Measurements from ENCODE around the gene CERS6. TPM values are rescaled to one million over a fixed set of nuclear protein-coding genes. Genes with fewer than 3 reads are reported as not detected.

Gene CERS6
- total and polyA plus RNA-seq, 2 of the 8 experiments (the other 6 are each of a cell fraction or from before 2014, with no cell fraction given) = 6.8 to 28.2 TPM

DNA sequence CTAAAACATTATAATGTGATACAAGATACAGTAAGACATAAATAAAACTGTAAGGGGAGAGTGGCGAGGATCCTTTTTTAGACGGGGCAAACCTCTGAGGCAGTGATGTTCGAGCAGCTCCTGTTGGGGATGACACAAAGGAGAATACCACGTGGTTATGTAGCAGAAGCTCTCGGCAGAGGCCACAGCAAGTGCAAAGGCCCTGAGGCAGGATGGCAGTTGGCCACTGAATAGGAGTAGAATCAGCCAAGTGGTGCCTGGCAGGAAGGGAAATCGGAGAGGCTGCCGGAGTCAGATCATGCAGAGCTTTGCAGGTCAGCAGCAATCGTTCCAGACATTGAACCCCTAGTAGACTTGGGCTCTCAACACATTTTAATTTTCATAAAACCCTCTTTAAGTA lies 365.5 kb downstream of the CERS6 start:
- Histone ChIP-seq H3K4ac (replicated peaks; ENCODE audit: insufficient read length, low read depth, low read length) (no peak overlapping the region), H3K36me3 (ENCODE audit: control insufficient read depth in 2 of 4, insufficient read depth in 4 of 4, low read length in 3 of 4) (no peaks in the 10 kb centered on the region), H3K23me2 (ENCODE audit: low read depth, low read length) (no peaks in the 10 kb centered on the region), H3K9ac (replicated peaks in 1 of 4; ENCODE audit: extremely low read depth in 1 of 4, low read depth in 3 of 4, low read length in 3 of 4) (no peak overlapping the region), H4K91ac (replicated peaks; ENCODE audit: insufficient read length, low read length) (no peak overlapping the region), H3K14ac (ENCODE audit: insufficient read length) (no peak overlapping the region), H2AK5ac (ENCODE audit: low read depth, low read length) (no peak overlapping the region), H3K27ac (ENCODE audit: low read depth, low read length) (no peak overlapping the region), H3K23ac (ENCODE audit: insufficient read length) (no peak overlapping the region), H2BK20ac (ENCODE audit: low read length) (no peak overlapping the region), H3K56ac (replicated peaks; ENCODE audit: insufficient read length, low read depth, low read length) (no peak overlapping the region), H2AFZ (ENCODE audit: low read length) (no peak overlapping the region), H3K4me1 (replicated peaks in 1 of 4; ENCODE audit: control insufficient read depth in 3 of 4, insufficient read depth in 4 of 4, low read length in 3 of 4) (peaks cover 0 to under 1% (median 0%) of the 10 kb centered on the region in 4 experiments; a peak in 1 of 7 replicates), H3K9me3 (ENCODE audit: insufficient read depth in 2 of 2, low read depth in 1 of 2, low read length in 1 of 2) (no peaks in the 10 kb centered on the region), H4K5ac (ENCODE audit: insufficient read length, low read depth, low read length) (no peak overlapping the region), H3K79me1 (ENCODE audit: low read depth, low read length) (no peaks in the 10 kb centered on the region), H3K27me3 (replicated peaks in 1 of 4; ENCODE audit: control insufficient read depth in 3 of 4, extremely low read depth in 1 of 4, insufficient read depth in 3 of 4, low read length in 3 of 4) (peaks cover 0 to 1% (median 0%) of the 10 kb centered on the region in 4 experiments; a peak in 1 of 7 replicates), H3K18ac (ENCODE audit: extremely low read depth, low read length) (no peak overlapping the region), H4K20me1 (replicated peaks in 1 of 2; ENCODE audit: control insufficient read depth in 1 of 2, insufficient read depth in 2 of 2, low read length in 2 of 2) (no peaks in the 10 kb centered on the region), H3K4me2 (ENCODE audit: insufficient read depth in 1 of 2, low read depth in 2 of 2, low read length in 2 of 2) (no peak overlapping the region), H2BK15ac (ENCODE audit: low read length) (no peak overlapping the region), H4K8ac (ENCODE audit: extremely low read depth, insufficient read depth, low read length) (no peak overlapping the region), H2BK12ac (ENCODE audit: low read depth, low read length) (no peak overlapping the region), H2BK120ac (replicated peaks; ENCODE audit: low read depth, low read length) (no peak overlapping the region), H3K4me3 (ENCODE audit: extremely low read depth in 1 of 4, insufficient read depth in 2 of 4, low read depth in 3 of 4, low read length in 4 of 4) (no peak overlapping the region), H3K79me2 (ENCODE audit: control insufficient read depth in 1 of 2, insufficient read depth in 2 of 2, low read length in 2 of 2) (no peaks in the 10 kb centered on the region), H2BK5ac (ENCODE audit: low read depth, low read length) (no peak overlapping the region)
- ChIA-PET CTCF (ENCODE audit: partially characterized antibody) (interaction anchor here (0.6 to 1.2 kb wide), 2 partner anchors 9 to 116 kb away, joined by 3 read pairs; no protein-coding TSS in a partner anchor), POLR2A (ENCODE audit: partially characterized antibody) (no interaction called here)
- DNase-seq (ENCODE audit: low read depth in 1 of 2, low spot score in 2 of 2) = no peak
- TF ChIP-seq SIN3A (conservative IDR thresholded peaks at IDR 0.05 in 1 of 2, IDR thresholded peaks at IDR 0.05 in 1 of 2; ENCODE audit: low read depth in 1 of 2, low read length in 2 of 2) (no peak), KDM1A (IDR thresholded peaks at IDR 0.05; ENCODE audit: borderline replicate concordance, low read length) (peak; percentile 32; the same call in 1 of the 2 replicates), EGR1 (IDR thresholded peaks at IDR 0.05; ENCODE audit: borderline replicate concordance, low read depth, low read length) (no peak)
- no peak for FAIRE-seq
- 82% methylated on average over 8 of the region's 8 CpGs; no CpG with 5 or more reads in 1 of the 2 experiments for WGBS, 2 experiments (ENCODE audit: extremely low coverage in 1 of 2, insufficient coverage in 1 of 2, insufficient read length in 1 of 2, insufficient replicate concordance in 2 of 2, low coverage in 1 of 2, low lambda C conversion rate in 2 of 2, missing lambda C conversion rate in 1 of 2)
